Mesenchymal stem cell (in vitro differentiated cells and primary cell): ENCODE data around the gene PLN.

Experiments
- DNase-seq: peaks from one replicate; pipeline ENCODE4 v3.0.0-alpha.2; 2013
- H2AFZ ChIP-seq: one replicate; pipeline ENCODE4 v1.6.1; 2013; ENCODE audit warnings: low read depth, mild to moderate bottlenecking, control low read depth, inconsistent platforms, low read length, moderate library complexity
- H2AK5ac ChIP-seq: 2 replicates; pipeline ENCODE4 v1.6.1; 2013; ENCODE audit warnings: low read length, moderate library complexity, mild to moderate bottlenecking, inconsistent platforms; ENCODE audit not compliant: severe bottlenecking
- H2BK120ac ChIP-seq: one replicate; pipeline ENCODE4 v1.6.1; 2013; ENCODE audit warnings: low read depth, mild to moderate bottlenecking, inconsistent platforms, low read length, moderate library complexity
- H2BK12ac ChIP-seq, 2 experiments: one replicate each; pipeline ENCODE4 v1.6.1; 2013; ENCODE audit warnings: inconsistent platforms in 2 of 2, low read length in 2 of 2, mild to moderate bottlenecking in 2 of 2, moderate library complexity in 2 of 2, control low read depth in 1 of 2
- H2BK15ac ChIP-seq: one replicate; pipeline ENCODE4 v1.6.1; 2013; ENCODE audit warnings: mild to moderate bottlenecking, low read depth, inconsistent platforms; ENCODE audit not compliant: poor library complexity, severe bottlenecking
- H2BK5ac ChIP-seq: 2 replicates; pipeline ENCODE4 v1.6.1; 2013; ENCODE audit warnings: low read depth, mild to moderate bottlenecking, low read length, control low read depth, inconsistent platforms; ENCODE audit not compliant: poor library complexity, severe bottlenecking
- H3K14ac ChIP-seq, 2 experiments: one replicate each; pipeline ENCODE4 v1.6.1; 2013; ENCODE audit warnings: inconsistent platforms in 2 of 2, low read length in 2 of 2, control low read depth in 1 of 2, mild to moderate bottlenecking in 1 of 2, moderate library complexity in 1 of 2
- H3K18ac ChIP-seq, 2 experiments: one replicate each; pipeline ENCODE4 v1.6.1; 2013; ENCODE audit warnings: inconsistent platforms in 2 of 2, low read length in 2 of 2, control low read depth in 1 of 2, low read depth in 1 of 2, mild to moderate bottlenecking in 1 of 2
- H3K23ac ChIP-seq, 2 experiments: one replicate each; pipeline ENCODE4 v1.6.1; 2013; ENCODE audit warnings: inconsistent platforms in 2 of 2, low read length in 2 of 2, mild to moderate bottlenecking in 2 of 2, moderate library complexity in 2 of 2, control low read depth in 1 of 2
- H3K27ac ChIP-seq: 2 replicates; pipeline ENCODE4 v1.5.1; 2013; ENCODE audit warnings: mild to moderate bottlenecking, moderate library complexity, low read length, control low read depth, inconsistent platforms; ENCODE audit not compliant: poor library complexity, severe bottlenecking
- H3K27me3 ChIP-seq, 2 experiments: 2 replicates each; pipeline versions ENCODE4 v1.6.1 to v1.7.0; 2013; ENCODE audit warnings: low read length in 2 of 2, mild to moderate bottlenecking in 2 of 2, moderate library complexity in 2 of 2, control low read depth in 1 of 2, inconsistent platforms in 1 of 2; ENCODE audit not compliant: control insufficient read depth in 1 of 2, insufficient read depth in 1 of 2
- H3K36me3 ChIP-seq, 2 experiments: 2 replicates each; pipeline versions ENCODE4 v1.6.1 to v1.7.0; 2013; ENCODE audit warnings: low read length in 2 of 2, control low read depth in 1 of 2, inconsistent platforms in 1 of 2, low read depth in 1 of 2, mild to moderate bottlenecking in 1 of 2; ENCODE audit not compliant: insufficient read depth in 2 of 2, control insufficient read depth in 1 of 2
- H3K4ac ChIP-seq, 2 experiments: one replicate each; pipeline ENCODE4 v1.6.1; 2013; ENCODE audit warnings: inconsistent platforms in 2 of 2, low read length in 2 of 2, mild to moderate bottlenecking in 2 of 2, moderate library complexity in 2 of 2, control low read depth in 1 of 2, low read depth in 1 of 2
- H3K4me1 ChIP-seq: 2 replicates; pipeline ENCODE4 v1.6.1; 2013; ENCODE audit warnings: low read depth, low read length, control low read depth; ENCODE audit not compliant: control insufficient read depth, insufficient read depth
- H3K4me2 ChIP-seq: 2 replicates; pipeline ENCODE4 v1.6.1; 2013; ENCODE audit warnings: low read length, mild to moderate bottlenecking, inconsistent platforms; ENCODE audit not compliant: poor library complexity, severe bottlenecking
- H3K4me3 ChIP-seq, 2 experiments: 2 replicates each; pipeline versions ENCODE4 v1.5.1 to v1.7.0; 2013; ENCODE audit warnings: low read length in 2 of 2, mild to moderate bottlenecking in 2 of 2, control low read depth in 1 of 2, low read depth in 1 of 2; ENCODE audit not compliant: insufficient read depth in 1 of 2
- H3K79me1 ChIP-seq: replicated peaks from 2 replicates; pipeline ENCODE4 v1.6.1; 2013; ENCODE audit warnings: mild to moderate bottlenecking, control low read depth, low read length, inconsistent platforms; ENCODE audit not compliant: poor library complexity, severe bottlenecking
- H3K9ac ChIP-seq: 2 replicates; pipeline ENCODE4 v1.7.0; 2013; ENCODE audit warnings: mild to moderate bottlenecking, low read length, moderate library complexity
- H3K9me3 ChIP-seq: 2 replicates; pipeline ENCODE4 v1.7.0; 2013; ENCODE audit warnings: mild to moderate bottlenecking, low read length; ENCODE audit not compliant: control insufficient read depth
- H4K8ac ChIP-seq: one replicate; pipeline ENCODE4 v1.6.1; 2013; ENCODE audit warnings: inconsistent platforms, mild to moderate bottlenecking, low read length, moderate library complexity
- H4K91ac ChIP-seq: one replicate; pipeline ENCODE4 v1.6.1; 2013; ENCODE audit warnings: mild to moderate bottlenecking, low read length, inconsistent platforms
- WGBS: methylation state at CpG from one replicate; pipeline ENCODE4 v1.1.7; 2013; ENCODE audit warnings: mixed read lengths; 5-methylcytosine and 5-hydroxymethylcytosine counted together

The PLN gene

GRCh38 chr6:118522422-118522821 lies 25.7 kb upstream of the PLN start:
- H4K8ac ChIP-seq, result no peak overlapping the region
- no peak overlapping the region for H2BK5ac ChIP-seq
- H4K91ac ChIP-seq, result no peak overlapping the region
- H3K9ac ChIP-seq, result no peak overlapping the region
- no peak overlapping the region for H2BK15ac ChIP-seq
- no peak overlapping the region for H3K4me2 ChIP-seq
- no peak overlapping the region for H3K14ac ChIP-seq
- H2AK5ac ChIP-seq, result no peak overlapping the region
- H2AFZ ChIP-seq, result no peak overlapping the region
- WGBS, result 100% methylated on average over 2 of the region's 4 CpGs
- H3K79me1 ChIP-seq, result peaks cover 19% of the 10 kb centered on the region
- no peaks in the 10 kb centered on the region for H3K9me3 ChIP-seq
- no peak overlapping the region for H2BK12ac ChIP-seq
- H3K4me1 ChIP-seq, result peaks cover 3% of the 10 kb centered on the region
- H2BK120ac ChIP-seq, result no peak overlapping the region
- no peak overlapping the region for H3K23ac ChIP-seq
- no peak overlapping the region for H3K4me3 ChIP-seq
- H3K36me3 ChIP-seq, result peaks cover 3 to 32% of the 10 kb centered on the region in 2 experiments
- no peak for DNase-seq
- no peaks in the 10 kb centered on the region for H3K27me3 ChIP-seq
- no peak overlapping the region for H3K27ac ChIP-seq
- H3K18ac ChIP-seq, result no peak overlapping the region
- H3K4ac ChIP-seq, result no peak overlapping the region

- no peaks in the 10 kb centered on the region for H3K27me3 ChIP-seq
- H3K4me1 ChIP-seq, result peaks cover 3% of the 10 kb centered on the region
- H3K9ac ChIP-seq, result no peak overlapping the region
- H2AFZ ChIP-seq, result no peak overlapping the region
- H3K4ac ChIP-seq, result no peak overlapping the region
- peaks cover 3 to 32% of the 10 kb centered on the region in 2 experiments for H3K36me3 ChIP-seq
- no peak overlapping the region for H3K4me3 ChIP-seq
- H2BK15ac ChIP-seq, result no peak overlapping the region
- no peak overlapping the region for H2BK120ac ChIP-seq
- WGBS, result 100% methylated on average over 3 of the region's 5 CpGs
- H3K79me1 ChIP-seq, result peaks cover 19% of the 10 kb centered on the region
- no peaks in the 10 kb centered on the region for H3K9me3 ChIP-seq
- H3K4me2 ChIP-seq, result no peak overlapping the region
- no peak overlapping the region for H4K8ac ChIP-seq
- H3K14ac ChIP-seq, result no peak overlapping the region
- no peak overlapping the region for H2AK5ac ChIP-seq
- H4K91ac ChIP-seq, result no peak overlapping the region
- no peak overlapping the region for H3K27ac ChIP-seq
- H3K18ac ChIP-seq, result no peak overlapping the region
- H3K23ac ChIP-seq, result no peak overlapping the region
- DNase-seq, result no peak
- H2BK12ac ChIP-seq, result no peak overlapping the region
- H2BK5ac ChIP-seq, result no peak overlapping the region
Observed at GRCh38 chr6:118523216-118523615, 24.9 kb upstream of the PLN start.

GRCh38 chr6:118524686-118525085 lies 23.4 kb upstream of the PLN start:
- Histone ChIP-seq H3K27me3 (no peaks in the 10 kb centered on the region), H2BK15ac (no peak overlapping the region), H3K79me1 (peaks cover 19% of the 10 kb centered on the region), H3K18ac (no peak overlapping the region), H2AFZ (no peak overlapping the region), H3K4me2 (no peak overlapping the region), H3K27ac (no peak overlapping the region), H4K91ac (no peak overlapping the region), H3K4me1 (peaks cover 3% of the 10 kb centered on the region), H3K4ac (no peak overlapping the region), H2AK5ac (no peak overlapping the region), H3K23ac (no peak overlapping the region), H2BK5ac (no peak overlapping the region), H3K9ac (no peak overlapping the region), H3K14ac (no peak overlapping the region), H2BK120ac (no peak overlapping the region), H3K4me3 (no peak overlapping the region), H3K9me3 (no peaks in the 10 kb centered on the region), H4K8ac (no peak overlapping the region), H2BK12ac (no peak overlapping the region), H3K36me3 (peaks cover 3 to 31% of the 10 kb centered on the region in 2 experiments)
- WGBS, result 87% methylated on average over 2 of the region's 2 CpGs
- DNase-seq, result no peak

- no peak overlapping the region for H4K91ac ChIP-seq
- H3K4ac ChIP-seq, result no peak overlapping the region
Observed at GRCh38 chr6:118525913-118526780, 21.9 kb upstream of the PLN start.

More at GRCh38 chr6:118525913-118526780, 21.9 kb upstream of the PLN start:
- peaks cover 3 to 20% of the 10 kb centered on the region in 2 experiments for H3K36me3 ChIP-seq
- H3K14ac ChIP-seq, result no peak overlapping the region
- H2BK12ac ChIP-seq, result no peak overlapping the region
- H2BK120ac ChIP-seq, result no peak overlapping the region
- H3K27ac ChIP-seq, result no peak overlapping the region
- no peak for DNase-seq
- H2BK15ac ChIP-seq, result no peak overlapping the region
- H3K4me3 ChIP-seq, result no peak overlapping the region
- no peak overlapping the region for H3K9ac ChIP-seq
- no peak overlapping the region for H2BK5ac ChIP-seq
- H2AFZ ChIP-seq, result no peak overlapping the region
- no peaks in the 10 kb centered on the region for H3K27me3 ChIP-seq
- H3K4me1 ChIP-seq, result peaks cover 3% of the 10 kb centered on the region
- H4K8ac ChIP-seq, result no peak overlapping the region
- peaks cover 18% of the 10 kb centered on the region for H3K79me1 ChIP-seq
- no peak overlapping the region for H3K23ac ChIP-seq
- no peak overlapping the region for H2AK5ac ChIP-seq
- 78% methylated on average over 4 of the region's 4 CpGs for WGBS
- peaks cover 4% of the 10 kb centered on the region for H3K9me3 ChIP-seq
- peak overlapping the region in 1 of 2 experiments; percentile 8 for H3K18ac ChIP-seq
- no peak overlapping the region for H3K4me2 ChIP-seq
